Measurements from ENCODE around the gene SLC14A1. TPM values are rescaled to one million over a fixed set of nuclear protein-coding genes. Genes with fewer than 3 reads are reported as not detected.
"Not testable (repeated sequence)": the region's sequence is repeated elsewhere in the genome, so short reads cannot be mapped to it uniquely, and the experiment has no call there.

The SLC14A1 gene
- total RNA-seq, 1 experiment from 2014 or later, result not detected

DNA sequence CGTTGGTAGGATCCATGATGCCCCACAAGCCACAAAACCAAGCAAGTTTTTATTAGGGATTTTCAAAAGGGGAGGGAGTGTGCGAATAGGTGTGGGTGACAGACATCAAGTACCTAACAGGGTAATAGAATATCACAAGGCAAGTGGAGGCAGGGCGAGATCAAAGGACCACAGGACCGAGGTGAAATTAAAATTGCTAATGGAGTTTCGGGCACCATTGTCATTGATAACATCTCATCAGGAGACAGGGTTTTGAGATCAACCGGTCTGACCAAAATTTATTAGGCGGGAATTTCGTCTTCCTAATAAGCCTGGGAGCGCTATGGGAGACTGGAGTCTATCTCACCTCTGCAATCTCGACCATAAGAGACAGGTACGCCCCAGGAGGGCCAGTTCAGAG is 33.7 kb downstream of the SLC14A1 start:
- DNase-seq; H3K27me3 ChIP-seq (ENCODE audit: control insufficient read depth, insufficient read depth, low read length); H3K4me3 ChIP-seq (ENCODE audit: insufficient read depth, low read depth, low read length); H3K36me3 ChIP-seq (replicated peaks; ENCODE audit: control insufficient read depth, insufficient read depth, low read length): not testable (repeated sequence)

DNA sequence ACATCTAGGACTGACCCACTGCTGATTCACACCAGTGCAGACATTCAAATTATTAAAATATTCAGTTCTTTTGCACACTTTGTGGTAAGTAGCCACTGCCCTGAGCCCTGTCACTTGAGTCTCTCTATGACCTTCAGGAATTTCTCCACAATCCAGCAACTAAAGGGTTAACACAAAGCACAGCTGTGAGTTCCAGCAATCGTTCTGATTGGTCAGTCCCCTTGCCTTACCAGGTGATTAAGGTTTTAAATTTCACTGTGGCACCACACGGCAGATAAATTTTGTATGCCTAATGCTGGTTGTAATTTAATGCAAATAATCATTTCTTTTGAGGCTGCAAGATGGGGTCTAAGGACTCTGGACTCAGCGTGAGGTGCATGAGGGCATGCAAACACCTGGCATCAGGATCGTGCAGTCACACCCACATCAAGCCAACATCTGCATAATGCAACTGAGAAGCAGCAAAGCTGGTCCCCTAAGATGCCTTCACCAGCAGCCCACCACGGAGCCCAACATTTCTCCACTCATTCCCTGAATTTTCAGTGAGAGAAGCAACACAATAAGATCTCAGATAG is 36.6 kb downstream of the SLC14A1 start:
- Histone ChIP-seq H3K27me3 (ENCODE audit: control insufficient read depth, insufficient read depth, low read length) (no peaks in the 10 kb centered on the region), H3K36me3 (replicated peaks; ENCODE audit: control insufficient read depth, insufficient read depth, low read length) (no peaks in the 10 kb centered on the region), H3K4me3 (ENCODE audit: insufficient read depth, low read depth, low read length) (no peak overlapping the region)
- DNase-seq, result peak; percentile 48

DNA sequence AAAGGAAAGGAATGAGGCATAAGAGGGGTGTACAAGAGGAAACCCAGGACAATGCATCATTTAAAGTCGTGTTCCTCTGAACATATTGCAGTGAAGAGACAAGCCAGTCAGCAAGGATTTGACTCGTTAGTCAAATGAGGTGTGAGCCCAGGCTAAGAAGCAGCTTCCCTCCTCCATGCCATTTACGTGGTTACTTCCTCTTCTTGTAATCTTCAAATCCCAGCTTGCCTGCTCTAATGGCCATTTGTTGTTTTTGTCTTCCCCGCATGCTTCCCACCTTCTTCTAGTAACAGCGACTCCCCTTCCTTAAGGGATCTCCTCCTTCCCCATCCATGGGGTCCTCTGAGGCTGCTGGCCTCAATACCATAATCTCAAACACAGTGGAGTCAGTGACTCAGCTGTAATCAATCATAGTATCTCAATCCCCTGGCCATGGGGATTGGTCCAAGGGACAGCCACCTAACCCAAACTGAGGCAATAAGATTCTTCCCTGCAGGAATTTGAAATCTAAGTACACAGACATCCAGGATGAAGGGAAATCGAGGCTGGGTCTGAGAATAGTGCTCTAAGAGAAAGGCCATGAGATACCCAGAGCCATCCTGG is 37.6 kb downstream of the SLC14A1 start:
- no peak for DNase-seq
- Histone ChIP-seq H3K27me3 (ENCODE audit: control insufficient read depth, insufficient read depth, low read length) (no peaks in the 10 kb centered on the region), H3K36me3 (replicated peaks; ENCODE audit: control insufficient read depth, insufficient read depth, low read length) (no peaks in the 10 kb centered on the region), H3K4me3 (ENCODE audit: insufficient read depth, low read depth, low read length) (no peak overlapping the region)

DNA sequence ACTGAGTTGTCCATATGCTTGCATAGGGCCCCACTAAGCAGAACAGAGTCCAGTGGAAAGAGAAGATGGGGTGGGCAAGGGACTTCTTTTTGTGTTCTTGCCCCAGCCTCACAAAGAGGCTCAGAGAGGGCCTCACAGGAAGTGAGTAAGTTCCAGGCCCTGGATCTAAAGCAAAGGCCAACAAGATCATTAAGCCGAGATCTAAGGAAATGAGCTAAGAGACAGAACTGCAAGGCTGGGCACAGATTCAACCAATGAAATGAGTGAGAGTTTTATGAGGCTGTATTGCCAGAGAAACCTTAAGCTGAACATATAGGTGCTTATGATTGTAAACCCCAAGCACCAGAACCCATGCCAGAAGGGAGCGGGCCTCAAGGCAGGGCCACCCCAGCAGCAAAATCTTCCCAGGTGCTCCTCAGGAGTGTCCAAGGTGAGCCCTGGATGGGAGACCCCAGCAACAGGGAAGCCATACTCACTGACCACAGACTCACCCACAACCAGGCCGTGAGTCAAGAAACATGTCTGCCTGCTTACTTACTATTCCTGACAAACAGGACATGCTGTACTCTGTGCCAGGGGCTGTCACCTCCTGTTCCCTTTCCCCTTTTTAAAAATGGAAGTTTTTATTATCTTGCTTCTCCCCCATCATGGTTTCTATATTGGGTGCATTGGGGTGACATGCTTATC is 40.2 kb downstream of the SLC14A1 start:
- DNase-seq, result no peak
- Histone ChIP-seq H3K27me3 (ENCODE audit: control insufficient read depth, insufficient read depth, low read length) (no peaks in the 10 kb centered on the region), H3K4me3 (ENCODE audit: insufficient read depth, low read depth, low read length) (no peak overlapping the region), H3K36me3 (replicated peaks; ENCODE audit: control insufficient read depth, insufficient read depth, low read length) (no peaks in the 10 kb centered on the region)

- H3K36me3 ChIP-seq (replicated peaks; ENCODE audit: control insufficient read depth, insufficient read depth, low read length), result no peaks in the 10 kb centered on the region
- H3K4me3 ChIP-seq (ENCODE audit: insufficient read depth, low read depth, low read length), result no peak overlapping the region
- H3K27me3 ChIP-seq (ENCODE audit: control insufficient read depth, insufficient read depth, low read length), result no peaks in the 10 kb centered on the region
- DNase-seq, result no peak
These were observed 41.8 kb downstream of the SLC14A1 start for GRCh38 chr18:45765796-45766195.

DNA sequence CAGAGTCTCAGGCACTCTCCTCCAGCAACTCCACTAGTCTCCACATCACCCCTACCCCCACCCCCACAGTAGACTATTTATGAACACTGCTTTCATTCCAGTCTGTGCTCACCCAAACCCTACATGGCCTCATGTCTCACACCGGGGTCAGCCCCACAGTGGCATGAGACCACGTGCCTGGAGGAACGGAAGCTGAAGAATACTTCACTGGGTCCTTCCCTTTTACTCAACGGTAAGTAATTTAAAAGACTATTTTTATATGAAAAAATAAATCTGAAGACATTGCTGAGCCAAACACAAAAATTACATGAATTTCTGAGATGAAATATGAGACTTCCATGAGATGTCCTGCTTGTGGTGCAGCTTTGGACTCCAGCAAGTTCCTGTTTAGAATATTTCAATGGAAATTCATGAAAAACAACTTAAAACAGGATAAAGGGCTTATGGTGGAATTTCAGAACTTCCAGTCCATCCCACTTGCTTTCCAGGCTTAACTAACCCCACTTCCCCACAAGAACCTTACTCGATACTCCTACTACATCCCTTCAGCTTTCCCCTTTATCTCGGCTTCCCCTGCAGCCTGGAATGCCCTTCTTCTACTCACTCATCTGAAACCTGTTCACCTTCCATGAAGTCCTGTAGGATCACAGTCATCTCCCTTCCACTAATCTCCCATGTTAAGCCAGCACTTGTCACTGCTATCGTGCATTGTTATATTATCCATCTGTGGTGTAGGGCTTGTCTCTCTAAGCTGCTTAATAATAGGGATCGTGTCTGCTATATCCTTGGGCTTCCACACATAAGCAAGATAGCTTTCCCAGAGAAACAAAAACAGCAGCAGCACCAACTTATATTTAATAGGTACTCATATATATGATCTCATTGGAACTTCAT is 47.9 kb downstream of the SLC14A1 start:
- no peaks in the 10 kb centered on the region for H3K27me3 ChIP-seq (ENCODE audit: control insufficient read depth, insufficient read depth, low read length)
- no peak overlapping the region for H3K4me3 ChIP-seq (ENCODE audit: insufficient read depth, low read depth, low read length)
- DNase-seq, result no peak

DNA sequence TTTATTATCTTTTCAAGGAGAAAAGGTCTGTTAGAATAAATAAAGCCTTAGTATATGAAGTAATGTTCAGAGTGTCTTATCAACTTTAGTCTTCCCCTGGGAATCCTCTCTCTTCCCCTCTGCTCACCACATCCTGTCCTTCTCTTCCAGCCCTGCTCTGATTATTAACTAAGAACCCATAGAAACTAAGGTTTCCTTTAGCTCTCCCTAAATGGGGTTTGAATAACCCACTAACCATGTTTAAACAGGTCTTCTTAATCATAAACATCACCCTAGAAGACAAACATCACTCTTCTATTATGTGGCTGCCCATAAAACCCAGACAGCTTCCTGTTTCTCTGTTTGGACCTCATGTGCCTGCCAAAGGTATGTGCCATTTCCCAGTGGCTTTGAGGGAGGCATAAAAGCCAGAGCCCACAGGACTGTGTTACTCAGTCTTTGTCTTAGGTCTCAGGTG is 50.1 kb downstream of the SLC14A1 start:
- Histone ChIP-seq H3K4me3 (ENCODE audit: insufficient read depth, low read depth, low read length) (no peak overlapping the region), H3K36me3 (replicated peaks; ENCODE audit: control insufficient read depth, insufficient read depth, low read length) (no peaks in the 10 kb centered on the region), H3K27me3 (ENCODE audit: control insufficient read depth, insufficient read depth, low read length) (no peaks in the 10 kb centered on the region)
- DNase-seq, result no peak

More for the DNA sequence above, 47.9 kb downstream of the SLC14A1 start:
- no peaks in the 10 kb centered on the region for H3K36me3 ChIP-seq (replicated peaks; ENCODE audit: control insufficient read depth, insufficient read depth, low read length)

- peak; percentile 22 for DNase-seq
- peak overlapping the region; percentile 58; the same call in 1 of the 2 replicates for H3K4me3 ChIP-seq (ENCODE audit: insufficient read depth, low read depth, low read length)
- H3K27me3 ChIP-seq (ENCODE audit: control insufficient read depth, insufficient read depth, low read length), result no peaks in the 10 kb centered on the region
- H3K36me3 ChIP-seq (replicated peaks; ENCODE audit: control insufficient read depth, insufficient read depth, low read length), result no peaks in the 10 kb centered on the region
These were observed 51.3 kb downstream of the SLC14A1 start for GRCh38 chr18:45775241-45775676.

DNA sequence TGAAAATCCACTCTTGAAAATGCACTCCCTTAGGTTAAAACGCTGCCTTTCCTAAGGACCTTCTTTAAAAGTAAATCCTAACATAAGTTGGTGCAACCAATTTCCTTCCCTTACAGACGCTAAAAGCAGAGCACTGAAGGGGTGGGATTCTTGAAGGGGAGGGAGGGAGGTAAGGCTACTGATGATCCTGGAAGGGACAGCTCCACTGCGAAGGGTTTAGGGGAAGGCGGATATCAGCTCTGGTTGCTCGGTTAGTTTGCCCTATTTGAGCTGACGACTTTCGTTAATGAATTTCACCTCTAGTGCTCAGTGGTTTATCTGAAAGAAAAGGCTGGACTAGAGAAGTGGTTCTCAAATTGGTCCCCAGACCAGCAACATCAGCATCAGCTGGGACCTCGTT is 51.8 kb downstream of the SLC14A1 start:
- Histone ChIP-seq H3K36me3 (replicated peaks; ENCODE audit: control insufficient read depth, insufficient read depth, low read length) (no peaks in the 10 kb centered on the region), H3K27me3 (ENCODE audit: control insufficient read depth, insufficient read depth, low read length) (no peaks in the 10 kb centered on the region), H3K4me3 (ENCODE audit: insufficient read depth, low read depth, low read length) (peak overlapping the region; percentile 58; the same call in 1 of the 2 replicates)
- peak; percentile 26 for DNase-seq

DNA sequence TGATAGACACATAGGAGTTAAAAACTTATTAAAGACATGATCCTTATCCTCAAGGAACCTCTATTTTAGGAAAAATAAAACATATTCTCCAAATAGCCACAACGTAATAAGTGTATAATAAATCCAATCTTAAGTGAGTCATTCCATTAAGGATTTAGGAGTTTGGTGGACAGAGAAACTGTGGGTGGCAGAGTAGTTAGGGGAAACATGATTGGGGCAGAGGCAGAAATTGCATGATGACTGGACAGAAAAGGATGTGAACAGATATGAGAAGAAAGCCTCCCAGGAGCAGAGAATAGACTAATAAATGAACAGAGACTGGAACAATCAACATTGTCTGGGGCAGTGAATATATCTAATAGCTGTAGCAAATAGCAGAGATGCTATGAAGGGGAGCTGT is 53.4 kb downstream of the SLC14A1 start:
- Histone ChIP-seq H3K4me3 (ENCODE audit: insufficient read depth, low read depth, low read length) (no peak overlapping the region), H3K27me3 (ENCODE audit: control insufficient read depth, insufficient read depth, low read length) (no peaks in the 10 kb centered on the region)
- no peak for DNase-seq

DNA sequence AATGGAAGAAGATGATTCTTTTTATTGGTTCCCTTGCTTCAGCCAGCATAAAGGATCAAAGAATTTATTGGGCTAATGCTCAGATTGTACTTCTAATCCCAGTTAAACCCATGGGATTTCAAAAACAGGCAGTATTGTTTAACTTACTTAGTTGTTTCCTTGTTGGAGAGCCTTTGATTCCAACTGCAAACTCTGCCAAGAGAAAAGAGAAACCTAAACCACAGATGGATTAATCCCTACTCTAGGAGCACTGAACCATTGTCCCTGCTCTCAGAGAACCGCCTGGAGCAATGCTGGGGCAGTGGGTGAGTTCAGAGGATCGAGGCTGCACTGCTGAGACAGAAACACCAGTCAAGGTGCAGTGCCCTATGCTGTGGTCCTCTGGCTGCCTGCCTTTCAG is 56.6 kb downstream of the SLC14A1 start:
- H3K36me3 ChIP-seq (replicated peaks; ENCODE audit: control insufficient read depth, insufficient read depth, low read length), result no peaks in the 10 kb centered on the region
- no peak overlapping the region for H3K4me3 ChIP-seq (ENCODE audit: insufficient read depth, low read depth, low read length)
- no peak for DNase-seq
- H3K27me3 ChIP-seq (ENCODE audit: control insufficient read depth, insufficient read depth, low read length), result no peaks in the 10 kb centered on the region

More for the DNA sequence above, 53.4 kb downstream of the SLC14A1 start:
- H3K36me3 ChIP-seq (replicated peaks; ENCODE audit: control insufficient read depth, insufficient read depth, low read length), result no peaks in the 10 kb centered on the region

- DNase-seq, result no peak
- no peaks in the 10 kb centered on the region for H3K27me3 ChIP-seq (ENCODE audit: control insufficient read depth, insufficient read depth, low read length)
- H3K36me3 ChIP-seq (replicated peaks; ENCODE audit: control insufficient read depth, insufficient read depth, low read length), result no peaks in the 10 kb centered on the region
- no peak overlapping the region for H3K4me3 ChIP-seq (ENCODE audit: insufficient read depth, low read depth, low read length)
These were observed 58.7 kb downstream of the SLC14A1 start for GRCh38 chr18:45782662-45783061.

DNA sequence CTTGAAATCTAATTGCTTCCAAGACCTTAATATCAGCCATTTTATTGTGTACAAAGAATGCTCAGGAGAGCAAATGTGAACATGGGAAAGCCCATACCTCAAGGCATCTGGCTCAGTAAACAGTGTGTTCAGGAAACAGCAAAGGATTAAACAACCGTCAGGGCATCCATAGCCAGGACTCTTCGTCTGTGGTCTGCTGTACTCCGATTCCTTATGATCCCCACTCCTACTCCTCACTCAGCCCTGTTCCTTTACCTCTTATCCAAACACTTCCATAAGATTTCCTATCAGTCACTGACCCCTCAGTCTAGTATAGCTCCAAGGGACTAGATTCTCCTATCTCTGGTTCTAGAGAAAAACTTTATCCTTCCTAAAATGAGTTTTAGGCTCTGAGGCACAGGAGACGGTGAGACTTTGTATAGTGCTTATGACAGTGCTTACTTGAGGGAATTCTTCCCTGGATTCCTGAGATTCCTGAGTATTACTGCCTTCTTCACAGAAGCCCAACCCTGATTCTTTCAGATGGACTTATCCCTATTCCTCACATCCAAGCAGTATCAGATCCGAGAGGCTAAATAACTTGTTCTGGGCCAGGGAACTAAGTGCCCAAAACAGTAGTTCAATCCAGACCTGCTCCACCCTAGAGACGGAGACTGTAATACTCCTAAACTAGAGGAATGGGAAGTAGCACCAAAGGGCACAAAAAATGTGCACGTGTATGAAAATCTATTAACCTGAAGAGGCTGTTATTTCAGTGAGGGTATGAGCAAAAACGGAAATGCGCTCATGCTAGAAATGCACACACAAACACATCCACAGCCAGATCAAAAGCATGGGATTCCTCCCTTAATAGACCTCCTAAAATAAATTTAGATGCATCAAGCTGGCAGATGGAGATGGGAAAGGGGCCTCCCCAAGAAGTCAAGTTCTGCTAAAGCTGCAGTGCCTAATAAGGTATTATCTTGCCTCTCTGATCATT is 59.4 kb downstream of the SLC14A1 start:
- peak; percentile 39 for DNase-seq
- H3K4me3 ChIP-seq (ENCODE audit: insufficient read depth, low read depth, low read length), result no peak overlapping the region
- no peaks in the 10 kb centered on the region for H3K36me3 ChIP-seq (replicated peaks; ENCODE audit: control insufficient read depth, insufficient read depth, low read length)
- H3K27me3 ChIP-seq (ENCODE audit: control insufficient read depth, insufficient read depth, low read length), result no peaks in the 10 kb centered on the region
